Ascending aorta (tissue), 2 donors: ENCODE measurements around the gene SCPEP1. TPM values are rescaled to one million over a fixed set of nuclear protein-coding genes. Genes with fewer than 3 reads are reported as not detected.
A peak's percentile ranks its signal among the peaks of the same experiment; 100 is the strongest.

ENCODE experiments used
- DNase-seq, 2 donors: peaks; one replicate each; pipeline ENCODE4 v3.0.0-alpha.2; 2019; ENCODE audit warnings: low spot score in 2 of 2
- H3K27ac ChIP-seq, 2 donors: fragments of 200-600 bp; sonication (generic); one replicate each; pipeline ENCODE4 v1.5.1; 2016 to 2017; ENCODE audit warnings: mild to moderate bottlenecking in 1 of 2
- H3K27me3 ChIP-seq: fragments of 200-600 bp; sonication (generic); one replicate; pipeline ENCODE4 v1.5.1; 2017
- H3K36me3 ChIP-seq, 2 donors: fragments of 200-600 bp; sonication (generic); one replicate each; pipeline ENCODE4 v1.5.1; 2016
- H3K4me1 ChIP-seq, 2 donors: fragments of 200-600 bp; sonication (generic); one replicate each; pipeline ENCODE4 v1.5.1; 2016 to 2017; ENCODE audit warnings: mild to moderate bottlenecking in 1 of 2
- H3K4me3 ChIP-seq, 2 donors: fragments of 200-600 bp; sonication (generic); one replicate each; pipeline ENCODE4 v1.5.1; 2016 to 2017; ENCODE audit warnings: mild to moderate bottlenecking in 1 of 2
- H3K9me3 ChIP-seq, 2 donors: fragments of 200-600 bp; sonication (generic); one replicate each; pipeline ENCODE4 v1.5.1; 2016
- intact Hi-C: fragments of 100-400 bp; cut with DNase I; formaldehyde crosslinking; loops from one replicate; pipeline ENCODE4 v1.15.1; 2023
- total RNA-seq: library from RNA; depleted of rRNA; stranded (reverse); fragments of >200 nt; gene quantifications from one replicate; pipeline ENCODE4 v1.1.0, GENCODE V29; 2016
- TF ChIP-seq, protein P1 (sequence below), 3 experiments: fragments of 200-600 bp in 2 of 3; fragments of 450-650 bp in 1 of 3; sonication (generic) in 2 of 3; IDR thresholded peaks; one replicate each; pipeline ENCODE4 v1.5.1; 2016 to 2019; ENCODE audit warnings: antibody characterized with exemption in 3 of 3, mild to moderate bottlenecking in 1 of 3, moderate library complexity in 1 of 3

Gene SCPEP1
- total RNA-seq, 1 donor from 2014 or later: 76.2 TPM

DNA sequence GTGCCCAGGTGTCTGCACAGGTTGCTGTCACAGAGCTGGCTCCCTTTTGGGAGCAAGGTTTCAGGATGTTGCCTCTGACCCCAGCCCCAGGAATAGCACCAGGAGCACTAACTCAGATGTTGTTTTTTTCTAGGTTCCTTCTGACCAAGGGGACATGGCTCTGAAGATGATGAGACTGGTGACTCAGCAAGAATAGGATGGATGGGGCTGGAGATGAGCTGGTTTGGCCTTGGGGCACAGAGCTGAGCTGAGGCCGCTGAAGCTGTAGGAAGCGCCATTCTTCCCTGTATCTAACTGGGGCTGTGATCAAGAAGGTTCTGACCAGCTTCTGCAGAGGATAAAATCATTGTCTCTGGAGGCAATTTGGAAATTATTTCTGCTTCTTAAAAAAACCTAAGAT is 28.1 kb downstream of the SCPEP1 start:
- TF ChIP-seq, protein P1, sequence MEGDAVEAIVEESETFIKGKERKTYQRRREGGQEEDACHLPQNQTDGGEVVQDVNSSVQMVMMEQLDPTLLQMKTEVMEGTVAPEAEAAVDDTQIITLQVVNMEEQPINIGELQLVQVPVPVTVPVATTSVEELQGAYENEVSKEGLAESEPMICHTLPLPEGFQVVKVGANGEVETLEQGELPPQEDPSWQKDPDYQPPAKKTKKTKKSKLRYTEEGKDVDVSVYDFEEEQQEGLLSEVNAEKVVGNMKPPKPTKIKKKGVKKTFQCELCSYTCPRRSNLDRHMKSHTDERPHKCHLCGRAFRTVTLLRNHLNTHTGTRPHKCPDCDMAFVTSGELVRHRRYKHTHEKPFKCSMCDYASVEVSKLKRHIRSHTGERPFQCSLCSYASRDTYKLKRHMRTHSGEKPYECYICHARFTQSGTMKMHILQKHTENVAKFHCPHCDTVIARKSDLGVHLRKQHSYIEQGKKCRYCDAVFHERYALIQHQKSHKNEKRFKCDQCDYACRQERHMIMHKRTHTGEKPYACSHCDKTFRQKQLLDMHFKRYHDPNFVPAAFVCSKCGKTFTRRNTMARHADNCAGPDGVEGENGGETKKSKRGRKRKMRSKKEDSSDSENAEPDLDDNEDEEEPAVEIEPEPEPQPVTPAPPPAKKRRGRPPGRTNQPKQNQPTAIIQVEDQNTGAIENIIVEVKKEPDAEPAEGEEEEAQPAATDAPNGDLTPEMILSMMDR (IDR thresholded peaks at IDR 0.05): no peak
- H3K27ac ChIP-seq: no peak overlapping the region
- no peak overlapping the region for H3K4me3 ChIP-seq
- H3K9me3 ChIP-seq: no peaks in the 10 kb centered on the region
- H3K36me3 ChIP-seq: peaks cover 25 to 44% of the 10 kb centered on the region in 2 donors
- intact Hi-C loops: no loop called here
- no peak for DNase-seq
- no peaks in the 10 kb centered on the region for H3K4me1 ChIP-seq
- H3K27me3 ChIP-seq: no peaks in the 10 kb centered on the region

DNA sequence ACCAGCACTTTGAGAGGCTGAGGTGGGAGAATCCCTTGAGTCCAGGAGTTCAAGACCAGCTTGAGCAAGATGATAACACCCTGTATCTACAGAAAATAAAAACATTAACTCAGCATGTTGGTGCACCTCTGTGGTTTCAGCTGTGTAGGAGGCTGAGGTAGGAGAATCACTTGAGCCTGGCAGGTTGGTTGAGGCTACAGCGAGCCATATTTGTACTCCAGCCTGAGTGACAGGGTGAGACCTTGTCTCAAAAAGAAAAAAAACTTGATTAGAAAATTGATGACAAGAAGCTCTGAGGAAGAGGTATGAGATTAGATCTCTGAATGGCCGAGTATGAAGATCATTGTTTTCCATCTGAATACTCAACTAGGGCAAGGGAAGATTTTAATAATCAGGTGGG is 31.0 kb downstream of the SCPEP1 start:
- Histone ChIP-seq H3K36me3 (peaks cover 6 to 14% of the 10 kb centered on the region in 2 donors), H3K4me3 (no peak overlapping the region), H3K4me1 (no peaks in the 10 kb centered on the region), H3K27ac (no peak overlapping the region), H3K27me3 (no peaks in the 10 kb centered on the region), H3K9me3 (no peaks in the 10 kb centered on the region)
- intact Hi-C loops: no loop called here
- TF ChIP-seq, protein P1 (IDR thresholded peaks at IDR 0.05): no peak
- no peak for DNase-seq

DNA sequence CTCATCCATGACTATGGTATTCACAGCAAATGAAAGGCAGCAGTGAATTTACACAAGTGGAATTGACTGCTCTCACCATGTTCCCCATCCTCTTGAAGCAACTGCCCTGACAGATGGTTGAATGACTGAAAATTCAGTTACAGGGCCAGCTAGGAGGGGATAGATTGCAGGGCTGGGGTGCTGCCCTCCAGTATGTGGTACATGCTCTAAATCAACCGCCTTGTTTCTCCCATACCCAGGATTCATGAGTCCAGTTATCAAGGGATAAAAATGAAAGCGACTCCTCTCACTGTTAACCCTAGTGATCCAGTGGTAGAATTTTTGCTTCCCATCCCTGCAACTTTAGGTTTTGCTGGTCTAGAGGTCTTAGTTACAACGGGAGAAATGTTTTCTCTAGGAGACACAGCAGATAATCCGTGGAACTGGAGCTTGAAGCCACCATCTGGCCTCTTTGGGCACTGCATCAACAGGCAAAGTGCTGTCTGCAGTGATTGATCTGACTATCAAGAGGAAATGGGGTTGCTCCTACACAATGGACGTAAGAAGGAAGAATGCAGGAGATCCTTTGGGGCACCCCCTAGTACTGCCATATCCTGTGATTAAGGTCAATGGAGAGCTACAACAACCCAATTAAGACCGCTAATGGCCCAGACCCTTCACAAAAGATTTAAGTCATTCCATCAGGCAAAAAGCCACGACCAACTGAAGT is 32.0 kb downstream of the SCPEP1 start:
- DNase-seq: peak in 1 of 2 donors; percentile 75
- H3K27me3 ChIP-seq: no peaks in the 10 kb centered on the region
- no peak overlapping the region for H3K27ac ChIP-seq
- H3K9me3 ChIP-seq: no peaks in the 10 kb centered on the region
- H3K4me3 ChIP-seq: no peak overlapping the region
- TF ChIP-seq, protein P1 (IDR thresholded peaks at IDR 0.05): peak; percentile 37 to 74 (median 70)
- intact Hi-C loops: no loop called here
- peaks cover 6 to 9% of the 10 kb centered on the region in 2 donors for H3K36me3 ChIP-seq
- no peaks in the 10 kb centered on the region for H3K4me1 ChIP-seq

DNA sequence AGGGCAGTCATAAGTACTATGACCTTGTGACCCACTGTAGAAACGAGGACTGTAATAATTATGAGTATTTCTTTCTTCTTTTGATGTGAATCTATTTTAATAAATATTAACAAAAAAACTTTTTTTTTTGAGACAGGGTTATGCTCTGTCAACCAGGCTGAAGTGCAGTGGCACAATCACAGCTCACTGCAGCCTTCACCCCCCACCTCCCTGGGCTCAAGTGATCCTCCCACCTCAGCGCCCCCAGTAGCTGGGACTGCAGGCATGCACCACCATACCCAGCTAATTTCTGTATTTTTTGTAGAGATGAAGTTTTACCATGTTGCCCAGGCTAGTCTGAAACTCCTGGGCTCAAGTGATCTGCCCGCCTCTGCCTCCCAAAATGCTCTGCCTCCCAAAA is 32.6 kb downstream of the SCPEP1 start:
- intact Hi-C loops: no loop called here
- Histone ChIP-seq H3K36me3 (peaks cover 6 to 8% of the 10 kb centered on the region in 2 donors), H3K4me3 (no peak overlapping the region), H3K9me3 (no peaks in the 10 kb centered on the region), H3K27ac (no peak overlapping the region), H3K4me1 (no peaks in the 10 kb centered on the region), H3K27me3 (no peaks in the 10 kb centered on the region)
- TF ChIP-seq, protein P1 (IDR thresholded peaks at IDR 0.05): no peak
- no peak for DNase-seq

DNA sequence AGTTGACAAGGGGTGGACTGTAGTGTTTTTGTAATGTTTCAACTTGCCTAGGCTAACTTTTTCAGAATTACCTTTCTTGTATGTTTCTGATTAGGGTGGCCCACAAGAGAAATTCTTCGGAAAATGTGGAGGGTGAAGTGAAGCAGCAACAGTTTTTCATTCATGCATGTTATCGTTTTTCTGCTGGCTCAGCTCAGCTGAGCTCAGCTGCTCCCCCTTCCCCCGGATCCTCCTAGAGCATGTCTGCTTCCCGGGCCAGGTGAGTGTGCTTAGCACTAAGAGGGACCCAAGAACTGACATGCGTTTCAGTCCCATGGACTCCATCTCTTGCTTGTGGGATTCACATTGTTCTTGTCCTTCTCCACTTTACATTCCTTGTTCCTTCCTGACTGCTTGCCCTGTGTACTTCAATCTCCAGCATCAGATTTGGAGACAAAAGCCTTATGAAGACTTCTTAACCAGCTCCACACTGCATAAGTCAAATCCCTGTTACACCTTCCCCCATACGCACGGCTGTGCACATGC is 33.6 kb downstream of the SCPEP1 start:
- Histone ChIP-seq H3K4me3 (no peak overlapping the region), H3K4me1 (no peaks in the 10 kb centered on the region), H3K27me3 (no peaks in the 10 kb centered on the region), H3K36me3 (no peaks in the 10 kb centered on the region), H3K9me3 (no peaks in the 10 kb centered on the region), H3K27ac (no peak overlapping the region)
- intact Hi-C loops: no loop called here
- no peak for DNase-seq
- TF ChIP-seq, protein P1 (IDR thresholded peaks at IDR 0.05): no peak
